ENCODE data around the gene ARHGAP29.
"Not testable (repeated sequence)": the region's sequence is repeated elsewhere in the genome, so short reads cannot be mapped to it uniquely, and the experiment has no call there.

Gene ARHGAP29

DNA sequence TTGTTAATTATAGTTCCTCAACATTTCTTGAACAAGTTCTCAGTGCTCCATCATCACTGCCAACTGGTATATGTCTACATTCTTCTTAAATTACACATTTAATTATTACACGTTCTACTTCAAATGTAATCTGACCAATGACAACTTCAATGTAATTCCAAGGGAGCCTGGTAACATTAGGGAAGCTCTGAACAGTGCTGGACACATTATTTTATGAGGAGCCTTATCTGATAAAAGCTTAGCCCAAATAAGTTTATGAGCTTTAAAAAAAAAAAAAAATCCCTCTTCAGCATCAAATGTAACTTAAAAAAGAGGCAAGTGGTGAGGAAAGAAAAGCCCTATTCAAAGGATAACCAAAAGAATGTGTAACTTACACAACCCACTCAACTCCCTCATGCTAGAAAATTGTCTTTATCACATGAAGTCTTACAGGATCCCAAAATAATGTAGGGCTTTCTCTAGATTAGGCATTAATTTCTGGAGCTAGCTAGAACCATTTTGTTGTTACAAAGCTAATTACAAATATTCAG, 81.2 kb downstream of the ARHGAP29 start:
- no peak overlapping the region for H3K4me3 ChIP-seq
- no peak overlapping the region for H3K27ac ChIP-seq
- TF ChIP-seq, protein P1, sequence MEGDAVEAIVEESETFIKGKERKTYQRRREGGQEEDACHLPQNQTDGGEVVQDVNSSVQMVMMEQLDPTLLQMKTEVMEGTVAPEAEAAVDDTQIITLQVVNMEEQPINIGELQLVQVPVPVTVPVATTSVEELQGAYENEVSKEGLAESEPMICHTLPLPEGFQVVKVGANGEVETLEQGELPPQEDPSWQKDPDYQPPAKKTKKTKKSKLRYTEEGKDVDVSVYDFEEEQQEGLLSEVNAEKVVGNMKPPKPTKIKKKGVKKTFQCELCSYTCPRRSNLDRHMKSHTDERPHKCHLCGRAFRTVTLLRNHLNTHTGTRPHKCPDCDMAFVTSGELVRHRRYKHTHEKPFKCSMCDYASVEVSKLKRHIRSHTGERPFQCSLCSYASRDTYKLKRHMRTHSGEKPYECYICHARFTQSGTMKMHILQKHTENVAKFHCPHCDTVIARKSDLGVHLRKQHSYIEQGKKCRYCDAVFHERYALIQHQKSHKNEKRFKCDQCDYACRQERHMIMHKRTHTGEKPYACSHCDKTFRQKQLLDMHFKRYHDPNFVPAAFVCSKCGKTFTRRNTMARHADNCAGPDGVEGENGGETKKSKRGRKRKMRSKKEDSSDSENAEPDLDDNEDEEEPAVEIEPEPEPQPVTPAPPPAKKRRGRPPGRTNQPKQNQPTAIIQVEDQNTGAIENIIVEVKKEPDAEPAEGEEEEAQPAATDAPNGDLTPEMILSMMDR (IDR thresholded peaks at IDR 0.05) = no peak
- DNase-seq (ENCODE audit: low spot score) = no peak

DNA sequence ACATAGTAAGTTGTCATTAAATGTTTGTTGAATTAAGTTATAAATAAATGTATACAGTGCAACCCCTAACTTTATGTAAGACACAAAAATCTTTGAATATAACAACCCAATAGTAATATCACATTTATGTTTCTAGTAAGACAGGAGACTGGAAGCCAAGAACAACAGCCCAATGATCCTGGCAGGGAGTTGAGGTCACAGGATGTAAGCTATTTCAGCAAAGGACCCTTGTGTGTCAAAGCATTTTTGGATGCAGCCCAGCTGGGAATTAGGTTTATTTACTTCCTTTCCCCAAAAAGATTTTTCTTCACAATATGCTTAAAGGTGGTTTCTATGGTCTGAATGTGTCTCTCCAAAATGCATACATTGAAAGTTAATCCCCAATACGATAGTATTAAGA, 82.4 kb downstream of the ARHGAP29 start:
- TF ChIP-seq, protein P1 (IDR thresholded peaks at IDR 0.05) = no peak
- DNase-seq (ENCODE audit: low spot score) = no peak
- H3K27ac ChIP-seq = no peak overlapping the region
- no peak overlapping the region for H3K4me3 ChIP-seq

DNA sequence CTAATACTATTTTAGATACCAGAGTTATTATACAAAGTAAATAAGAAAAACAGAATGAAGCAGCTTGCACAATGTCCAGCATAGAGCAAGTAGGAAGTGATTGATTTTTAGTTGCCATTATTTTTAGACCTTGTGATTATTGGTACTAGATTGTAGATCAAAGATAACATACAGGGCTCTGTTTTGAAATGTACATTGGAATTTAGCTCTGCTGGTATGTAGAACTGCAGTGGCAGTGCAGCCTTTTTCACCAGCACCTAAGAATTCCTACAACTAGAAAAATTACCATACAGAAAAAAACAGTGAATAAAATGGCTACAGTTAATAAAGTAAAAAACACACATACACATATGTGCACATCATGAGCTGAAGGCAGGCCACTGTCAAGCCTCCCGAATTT, 84.3 kb downstream of the ARHGAP29 start:
- Histone ChIP-seq H3K27ac (no peak overlapping the region), H3K4me3 (no peak overlapping the region)
- no peak for DNase-seq (ENCODE audit: low spot score)
- TF ChIP-seq, protein P1 (IDR thresholded peaks at IDR 0.05) = no peak

DNA sequence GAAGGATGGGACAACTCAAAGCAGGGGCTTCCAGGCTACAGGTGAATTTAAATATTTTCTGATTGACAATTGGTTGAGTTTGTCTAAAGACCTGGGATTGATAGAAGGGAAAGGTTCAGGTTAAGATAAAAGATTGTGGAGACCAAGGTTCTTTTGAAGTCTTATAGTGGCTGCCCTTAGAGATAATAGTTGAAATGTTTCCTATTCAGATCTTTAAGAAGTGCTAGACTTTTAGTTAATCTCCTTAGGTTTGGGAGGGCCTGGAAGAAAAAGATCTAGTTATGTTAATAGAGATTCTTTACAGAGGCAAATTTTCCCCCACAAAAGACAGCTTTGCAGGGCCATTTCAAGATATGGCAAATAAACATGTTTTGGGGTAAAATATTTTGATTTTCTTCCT, 88.2 kb downstream of the ARHGAP29 start:
- DNase-seq (ENCODE audit: low spot score); H3K4me3 ChIP-seq; H3K27ac ChIP-seq: not testable (repeated sequence)

DNA sequence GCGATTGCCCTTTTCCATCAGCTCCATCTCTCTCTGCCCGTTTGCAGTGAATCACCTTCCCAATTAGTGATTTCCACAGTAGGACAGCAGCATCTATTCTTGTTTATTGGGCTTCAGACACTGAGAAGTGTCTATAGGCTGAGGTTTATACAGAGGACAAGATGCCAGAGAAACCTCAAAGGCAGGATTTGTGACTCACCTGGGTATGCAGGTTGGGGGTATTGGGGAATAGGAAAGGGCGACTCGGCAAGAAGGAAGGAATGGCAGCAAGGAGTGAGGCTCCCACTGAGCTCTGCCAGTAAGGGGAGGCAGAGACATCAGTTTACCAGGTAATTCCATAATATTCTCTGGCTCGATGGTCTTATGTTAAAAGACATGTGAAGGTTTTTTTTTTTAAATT, 91.1 kb downstream of the ARHGAP29 start:
- H3K4me3 ChIP-seq = no peak overlapping the region
- TF ChIP-seq, protein P1 (IDR thresholded peaks at IDR 0.05) = no peak
- no peak overlapping the region for H3K27ac ChIP-seq
- no peak for DNase-seq (ENCODE audit: low spot score)

DNA sequence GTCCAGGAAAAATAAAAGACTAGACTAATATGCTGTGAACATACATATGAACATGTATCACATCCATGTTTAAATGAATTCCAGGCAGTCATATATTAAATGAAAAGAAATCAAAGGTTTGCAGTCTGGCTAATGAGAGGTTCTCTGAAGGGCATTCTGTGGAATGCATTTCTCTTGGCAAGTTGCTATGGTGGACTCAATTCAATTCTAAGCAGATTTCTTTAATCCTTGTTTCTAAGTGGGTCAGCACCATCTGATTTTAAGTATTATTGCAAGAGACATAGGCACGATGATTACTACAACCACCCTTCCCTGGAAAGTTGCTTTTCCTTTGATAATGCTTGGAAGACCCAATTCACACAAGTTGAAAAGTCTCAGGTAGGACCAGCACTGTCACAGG, 92.5 kb downstream of the ARHGAP29 start:
- Histone ChIP-seq H3K4me3 (no peak overlapping the region), H3K27ac (no peak overlapping the region)
- DNase-seq (ENCODE audit: low spot score) = no peak
- TF ChIP-seq, protein P1 (IDR thresholded peaks at IDR 0.05) = no peak

DNA sequence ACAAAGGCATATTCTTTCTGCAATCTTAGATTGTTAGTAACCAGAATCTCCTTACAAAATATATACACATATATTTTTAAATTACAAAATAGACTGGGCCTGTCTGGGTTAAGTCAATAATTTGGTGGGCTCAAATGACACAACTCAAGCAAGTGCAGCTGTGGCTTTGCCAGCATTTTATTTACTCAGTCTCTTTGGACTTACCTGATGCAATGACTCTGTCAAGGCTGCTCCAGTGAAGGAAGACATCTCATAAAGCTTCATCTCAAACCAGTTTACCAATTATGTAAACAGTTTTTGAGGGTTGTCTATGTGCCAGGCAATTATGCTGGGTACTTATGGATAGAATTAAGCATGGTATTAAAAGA, 93.6 kb downstream of the ARHGAP29 start:
- TF ChIP-seq, protein P1 (IDR thresholded peaks at IDR 0.05) = no peak
- Histone ChIP-seq H3K4me3 (no peak overlapping the region), H3K27ac (no peak overlapping the region)
- no peak for DNase-seq (ENCODE audit: low spot score)
